NCI-H1105 (cell line): ENCODE data around the gene RNASE11.
"Not testable (repeated sequence)": the region's sequence is repeated elsewhere in the genome, so short reads cannot be mapped to it uniquely, and the experiment has no call there.

Experiments
- DNase-seq: peaks from one replicate; lab custom pipeline; 2025; lab: John Stamatoyannopoulos, UW

Gene RNASE11

GRCh38 chr14:20580242-20580641, 7.6 kb downstream of the RNASE11 start:
- no peak for DNase-seq

GRCh38 chr14:20578784-20579502, 8.9 kb downstream of the RNASE11 start:
- DNase-seq = no peak

DNA sequence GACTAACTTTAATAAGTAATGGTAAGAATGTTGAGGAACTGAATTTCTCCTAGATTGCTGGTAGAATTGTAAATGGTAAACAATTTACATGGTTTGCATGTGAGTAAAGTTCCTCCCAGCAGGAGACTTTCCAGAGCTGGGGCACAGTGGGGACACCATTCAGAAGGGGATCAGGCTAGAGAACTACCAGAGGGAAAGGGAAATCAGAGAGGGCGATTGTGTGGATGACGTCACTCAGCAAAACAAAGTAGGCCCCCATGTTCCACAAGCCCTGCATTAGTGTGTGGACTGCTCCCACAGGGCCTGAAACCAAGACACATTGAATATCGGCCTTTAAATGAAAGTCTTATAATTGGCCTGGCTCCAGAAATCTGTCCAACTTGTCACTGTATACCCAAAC, 9.5 kb downstream of the RNASE11 start:
- no peak for DNase-seq

GRCh38 chr14:20572382-20572990, 15.3 kb downstream of the RNASE11 start:
- not testable (repeated sequence) for DNase-seq

DNA sequence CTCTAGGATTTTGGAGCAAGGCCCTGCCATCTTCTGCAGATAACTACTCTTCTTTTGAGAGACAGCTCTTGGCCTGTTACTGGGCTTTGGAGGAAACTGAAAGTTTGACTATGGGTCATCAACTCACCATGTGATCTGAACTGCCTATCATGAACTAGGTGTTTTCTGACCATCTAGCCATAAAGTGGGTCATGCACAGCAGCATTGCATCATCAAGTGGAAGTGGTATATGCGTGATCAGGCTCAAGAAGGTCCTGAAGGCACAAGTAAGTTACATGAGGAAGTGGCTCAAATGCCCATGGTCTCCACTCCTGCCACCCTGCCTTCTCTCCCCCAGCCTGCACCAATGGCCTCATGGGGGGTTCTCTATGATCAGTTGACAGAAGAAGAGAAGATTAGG, 17.1 kb downstream of the RNASE11 start:
- DNase-seq = not testable (repeated sequence)

- DNase-seq = not testable (repeated sequence)
Observed at GRCh38 chr14:20569865-20570264, 17.9 kb downstream of the RNASE11 start.

GRCh38 chr14:20569066-20569465, 18.7 kb downstream of the RNASE11 start:
- no peak for DNase-seq

DNA sequence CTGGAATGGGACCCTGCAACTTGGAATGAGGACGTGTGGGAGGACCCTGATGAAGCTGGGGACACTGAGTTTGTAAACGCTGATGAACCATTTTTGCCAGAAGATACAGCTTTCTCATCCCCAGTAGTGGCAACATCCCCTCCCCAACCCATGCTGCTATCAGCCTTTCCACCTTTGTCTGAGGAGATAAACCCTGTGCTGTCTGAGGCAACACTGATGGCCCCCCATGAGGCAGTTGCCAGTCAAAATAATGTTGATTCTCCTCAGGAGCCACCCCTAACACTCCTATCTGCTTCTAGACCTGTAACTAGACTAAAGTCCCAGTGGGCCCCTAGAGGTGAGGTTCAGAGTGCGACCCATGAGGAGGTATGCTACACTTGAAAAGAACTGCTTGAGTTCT, 19.4 kb downstream of the RNASE11 start:
- DNase-seq = no peak

- not testable (repeated sequence) for DNase-seq
Observed at GRCh38 chr14:20567199-20567598, 20.6 kb downstream of the RNASE11 start.

DNA sequence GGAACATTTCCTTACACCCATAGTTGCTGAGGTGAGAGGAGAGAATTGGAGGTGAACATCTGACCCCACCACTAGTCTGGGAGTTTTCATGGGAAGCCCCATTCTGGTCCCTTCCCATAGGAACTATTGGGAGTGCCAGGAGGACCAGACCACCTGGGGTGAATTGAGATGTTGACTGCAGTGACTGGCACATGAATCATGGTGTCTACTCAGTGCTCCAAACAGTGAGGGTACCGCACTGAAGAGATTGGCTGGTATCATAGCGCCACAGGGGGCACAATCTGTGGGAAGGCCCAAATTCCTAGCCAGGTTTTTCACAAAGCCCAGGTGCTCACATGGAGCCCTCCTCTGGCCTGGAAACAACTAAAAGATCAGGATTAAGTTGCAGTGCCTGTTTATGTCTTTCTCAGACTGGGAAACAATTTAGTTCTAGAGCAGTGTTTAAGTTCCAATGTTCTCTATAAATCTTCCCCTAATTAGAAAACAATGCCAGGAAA, 23.3 kb downstream of the RNASE11 start:
- no peak for DNase-seq

DNA sequence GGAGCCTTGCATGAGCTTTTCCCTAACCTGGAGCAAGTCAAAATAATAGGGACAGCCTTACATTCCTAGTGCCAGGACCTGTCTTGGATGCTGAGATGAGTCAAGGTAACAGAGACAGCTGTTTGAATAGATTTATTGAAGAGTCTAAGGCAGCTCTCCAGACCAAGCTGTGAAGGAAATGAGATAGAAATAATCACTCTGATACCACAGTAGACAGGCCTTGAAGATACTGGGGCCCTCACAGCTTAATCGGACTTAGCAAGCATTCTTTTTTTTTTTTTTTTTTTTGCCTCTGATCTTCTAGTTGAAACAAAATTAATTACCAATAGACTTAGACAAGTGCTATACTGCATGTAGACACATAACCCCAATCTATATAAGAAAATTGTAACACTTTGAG, 23.8 kb downstream of the RNASE11 start:
- no peak for DNase-seq

DNA sequence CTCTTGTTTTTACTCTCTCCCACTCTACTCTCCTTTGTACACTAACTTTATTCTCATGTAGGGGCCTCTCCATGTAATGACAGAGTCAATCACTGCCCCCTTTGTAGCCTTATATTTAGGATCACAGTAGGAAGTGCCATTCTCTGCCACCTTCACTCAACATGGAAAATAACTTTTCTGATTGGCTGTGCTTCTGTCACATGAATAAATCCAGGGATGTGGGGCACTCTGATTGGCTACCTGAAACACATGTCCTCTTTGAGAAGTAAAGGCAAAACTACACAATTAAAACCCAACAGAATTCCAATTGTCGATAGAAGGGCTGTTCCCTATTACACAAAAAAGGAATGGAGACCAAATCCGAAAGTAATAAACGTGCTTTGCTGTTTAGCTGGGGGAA, 26.8 kb downstream of the RNASE11 start, which contains the start of gene RNASE9:
Gene RNASE9 (minus strand): TSS at position 87 of the 400 bp plus-strand sequence.
- DNase-seq = no peak

GRCh38 chr14:20559461-20559904, 28.3 kb downstream of the RNASE11 start:
- no peak for DNase-seq

GRCh38 chr14:20557212-20557542, 30.6 kb downstream of the RNASE11 start:
- no peak for DNase-seq

DNA sequence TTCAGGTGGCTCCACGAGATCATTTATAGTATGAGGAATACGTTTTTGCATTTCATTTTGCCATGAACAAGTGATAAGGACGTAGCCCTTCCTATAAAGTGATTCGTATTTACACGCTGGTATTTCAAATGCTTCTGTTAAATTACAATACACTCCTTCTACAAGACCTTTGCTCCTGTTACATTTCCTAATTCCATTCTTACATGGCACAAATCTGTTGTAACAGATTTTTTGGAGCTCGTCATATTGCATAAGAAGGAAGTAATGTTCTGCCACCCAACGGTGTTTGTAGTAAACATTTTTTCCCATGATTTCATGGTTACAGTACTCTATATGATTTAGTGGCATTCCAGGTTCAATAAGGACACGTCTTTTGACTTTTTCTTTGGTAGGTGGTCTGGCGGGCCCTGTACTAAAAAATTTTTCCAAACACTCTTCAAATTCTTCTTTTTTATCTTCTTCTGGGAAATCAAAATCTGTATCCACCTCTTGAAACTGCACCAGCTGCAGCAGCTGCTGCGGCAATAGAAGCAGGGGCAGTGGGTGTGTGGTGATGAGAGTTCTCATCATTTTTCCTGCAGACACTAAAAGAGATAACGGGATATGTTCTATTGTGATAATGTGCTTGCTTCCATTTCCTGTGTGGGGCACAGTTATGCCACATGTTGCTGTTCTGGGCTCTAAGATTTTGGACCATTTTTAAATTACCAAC, 31.1 kb downstream of the RNASE11 start:
- no peak for DNase-seq

DNA sequence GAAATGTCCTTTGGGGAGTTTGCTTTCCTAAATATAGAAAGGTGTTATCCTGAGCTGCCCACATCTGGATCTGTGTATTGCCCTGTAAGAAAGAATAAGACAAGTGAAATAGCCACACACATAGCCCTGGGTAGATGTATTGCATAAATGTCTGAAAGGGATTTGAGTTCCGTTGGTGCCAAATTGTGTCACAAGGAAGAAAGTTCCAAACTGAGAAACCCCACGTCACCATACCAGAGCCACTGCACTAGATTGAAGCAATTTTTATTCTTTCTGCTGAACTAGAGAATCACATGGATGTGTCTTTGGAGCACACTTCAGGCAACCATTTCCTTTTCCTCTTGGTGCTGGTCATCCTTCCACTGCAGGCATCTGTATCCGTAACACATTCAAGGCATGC, 32.0 kb downstream of the RNASE11 start:
- no peak for DNase-seq

DNA sequence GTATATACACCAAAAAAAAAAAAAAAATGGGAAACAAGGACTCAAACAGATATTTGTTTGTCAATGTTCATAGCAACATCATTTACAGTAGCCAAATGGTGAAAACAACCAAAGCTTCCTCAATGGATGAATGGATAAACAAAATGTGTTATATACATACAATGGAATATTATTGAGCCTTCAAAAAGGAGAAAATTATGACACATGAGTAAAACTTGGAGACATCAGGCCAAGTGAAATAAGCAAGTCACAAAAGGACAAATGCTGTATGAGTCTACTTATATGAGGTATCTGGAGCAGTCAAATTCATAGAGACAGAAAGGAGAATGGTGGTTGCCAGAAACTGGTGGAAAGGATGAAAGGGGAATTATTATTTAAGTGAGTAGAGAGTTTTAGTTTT, 34.8 kb downstream of the RNASE11 start:
- DNase-seq = no peak

- no peak for DNase-seq
Observed at GRCh38 chr14:20551606-20552005, 36.2 kb downstream of the RNASE11 start.

DNA sequence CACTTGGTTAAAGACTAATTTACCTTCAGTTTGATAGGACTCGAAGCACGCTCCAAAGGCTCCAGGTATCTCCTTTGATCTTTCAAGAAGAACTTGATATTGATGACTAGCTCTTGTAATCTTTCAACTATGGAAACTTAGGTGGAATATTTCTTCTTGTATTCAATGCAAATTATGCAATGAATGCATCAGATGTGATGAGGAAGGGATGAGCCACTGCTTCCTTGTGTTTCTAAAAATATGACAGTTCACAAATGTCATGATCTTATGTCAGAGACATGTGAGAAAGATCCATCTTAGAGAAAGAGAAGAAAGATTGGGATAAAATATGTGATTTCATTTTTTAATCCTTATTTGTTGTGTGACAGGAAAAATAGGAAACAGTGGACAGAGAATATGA, 36.9 kb downstream of the RNASE11 start:
- no peak for DNase-seq

DNA sequence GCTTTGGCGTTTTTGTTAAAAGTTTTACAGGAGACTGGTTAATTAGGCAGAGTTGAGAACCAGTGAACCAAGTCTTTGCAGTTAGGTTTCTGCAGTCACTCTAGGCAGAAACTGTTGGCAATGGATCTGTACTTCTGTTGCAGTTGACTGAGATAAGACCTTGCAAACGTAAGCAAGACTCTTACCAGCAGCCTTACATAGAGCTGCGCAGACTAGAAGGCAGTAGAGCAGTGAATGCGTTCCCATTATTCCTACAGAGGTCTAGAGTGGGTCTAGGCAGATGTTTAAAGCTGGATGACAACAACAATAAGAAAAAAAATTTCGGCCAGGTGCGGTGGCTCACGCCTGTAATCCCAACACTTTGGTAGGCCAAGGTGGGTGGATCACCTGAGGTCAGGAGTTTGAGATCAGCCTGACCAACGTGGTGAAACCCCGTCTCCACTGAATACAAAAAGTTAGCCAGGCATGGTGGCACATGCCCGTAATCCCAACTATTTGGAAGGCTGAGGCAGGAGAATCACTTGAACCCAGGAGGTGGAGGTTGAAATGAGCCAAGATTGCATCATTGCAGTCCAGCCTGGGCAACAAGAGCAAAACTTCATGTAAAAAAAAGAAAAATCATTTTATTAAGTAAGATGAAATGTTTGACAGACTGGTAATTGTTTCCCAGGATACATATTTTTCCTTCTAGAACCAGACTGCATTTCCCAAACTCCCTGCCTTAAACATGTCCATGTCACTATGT, 39.2 kb downstream of the RNASE11 start:
- DNase-seq = no peak

DNA sequence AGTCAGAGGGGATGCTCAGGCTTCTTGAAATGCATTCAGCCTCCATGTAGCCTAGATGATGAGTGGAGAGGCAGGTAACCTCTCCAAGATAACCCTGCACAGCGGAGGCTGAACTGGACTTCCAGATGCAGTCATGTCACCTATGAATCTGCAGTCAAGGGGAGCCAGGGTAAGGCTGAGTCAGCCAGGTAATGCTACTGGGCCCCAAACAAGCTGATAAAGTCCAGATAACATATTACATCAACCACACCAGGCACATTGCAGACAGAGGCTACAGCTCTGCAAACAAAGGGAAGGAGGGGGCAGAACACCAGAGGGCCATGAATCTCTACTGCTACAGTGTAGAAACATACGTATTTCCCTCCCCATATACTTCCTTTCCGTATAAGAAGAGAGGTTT, 40.9 kb downstream of the RNASE11 start:
- DNase-seq = no peak

DNA sequence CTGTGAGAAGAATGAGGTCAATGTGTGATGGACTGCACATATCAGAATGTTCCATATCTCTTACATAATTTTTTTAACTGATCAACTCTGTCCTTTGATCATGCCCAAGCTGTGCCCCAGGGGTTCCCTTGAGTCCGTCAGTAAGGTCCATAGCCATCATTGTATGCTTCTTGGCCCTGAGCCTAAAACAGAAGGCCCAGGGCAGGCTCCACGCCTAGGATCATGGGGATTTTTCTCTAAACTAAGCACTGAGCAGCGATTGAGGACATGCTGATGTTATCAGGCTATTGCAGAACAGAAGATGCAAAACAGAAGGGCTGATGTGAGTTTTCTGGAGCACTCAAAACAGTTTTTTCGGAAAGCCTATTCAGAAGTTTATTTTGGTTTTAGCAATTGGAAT, 47.9 kb downstream of the RNASE11 start:
- DNase-seq = no peak
